AG04449 (cell line): ENCODE results near the gene KNSTRN.

Source experiments
- CTCF ChIA-PET: fragments of 350-600 bp; formaldehyde crosslinking; extraction: SDS; loops from one replicate; lab custom pipeline; 2021; ENCODE audit warnings: antibody characterized with exemption; lab: Yijun Ruan, JAX
- POLR2A ChIA-PET: fragments of 400-600, 350-600 bp; formaldehyde crosslinking; extraction: SDS; loops from one replicate; lab custom pipeline; 2020; ENCODE audit warnings: antibody characterized with exemption, inconsistent platforms; lab: Yijun Ruan, JAX
- DNase-seq: peaks from one replicate; pipeline ENCODE4 v3.0.0-alpha.2; 2010; ENCODE audit warnings: low read depth, low spot score
- H3K4me3 ChIP-seq: 2 replicates; pipeline ENCODE4 v1.5.1; 2011; ENCODE audit warnings: low read depth, mild to moderate bottlenecking, control low read depth, low read length
- TF ChIP-seq, protein P1 (sequence below): IDR thresholded peaks from one replicate; pipeline ENCODE4 v1.5.1; 2011; ENCODE audit warnings: mild to moderate bottlenecking, moderate library complexity, low read length, control low read depth, inconsistent platforms; ENCODE audit not compliant: insufficient read depth; ENCODE audit errors: missing control alignments

The KNSTRN gene

GRCh38 chr15:40421246-40422157 lies 39.0 kb downstream of the KNSTRN start:
- no peak for DNase-seq
- no peak overlapping the region; the same call in 1 of the 2 replicates for H3K4me3 ChIP-seq
- ChIA-PET CTCF (interaction anchor here (0.5 to 8.2 kb wide), 37 partner anchors 8 to 204 kb away, joined by 3 to 115 read pairs (median 5); partner anchors contain the start of genes ANKRD63, CCDC9B, DISP2 and INAFM2), POLR2A (interaction anchor here (0.8 to 1.0 kb wide), 5 partner anchors 9 to 136 kb away, joined by 3 to 6 read pairs (median 3); no protein-coding TSS in a partner anchor)
- TF ChIP-seq, protein P1, sequence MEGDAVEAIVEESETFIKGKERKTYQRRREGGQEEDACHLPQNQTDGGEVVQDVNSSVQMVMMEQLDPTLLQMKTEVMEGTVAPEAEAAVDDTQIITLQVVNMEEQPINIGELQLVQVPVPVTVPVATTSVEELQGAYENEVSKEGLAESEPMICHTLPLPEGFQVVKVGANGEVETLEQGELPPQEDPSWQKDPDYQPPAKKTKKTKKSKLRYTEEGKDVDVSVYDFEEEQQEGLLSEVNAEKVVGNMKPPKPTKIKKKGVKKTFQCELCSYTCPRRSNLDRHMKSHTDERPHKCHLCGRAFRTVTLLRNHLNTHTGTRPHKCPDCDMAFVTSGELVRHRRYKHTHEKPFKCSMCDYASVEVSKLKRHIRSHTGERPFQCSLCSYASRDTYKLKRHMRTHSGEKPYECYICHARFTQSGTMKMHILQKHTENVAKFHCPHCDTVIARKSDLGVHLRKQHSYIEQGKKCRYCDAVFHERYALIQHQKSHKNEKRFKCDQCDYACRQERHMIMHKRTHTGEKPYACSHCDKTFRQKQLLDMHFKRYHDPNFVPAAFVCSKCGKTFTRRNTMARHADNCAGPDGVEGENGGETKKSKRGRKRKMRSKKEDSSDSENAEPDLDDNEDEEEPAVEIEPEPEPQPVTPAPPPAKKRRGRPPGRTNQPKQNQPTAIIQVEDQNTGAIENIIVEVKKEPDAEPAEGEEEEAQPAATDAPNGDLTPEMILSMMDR = peak; percentile 97

DNA sequence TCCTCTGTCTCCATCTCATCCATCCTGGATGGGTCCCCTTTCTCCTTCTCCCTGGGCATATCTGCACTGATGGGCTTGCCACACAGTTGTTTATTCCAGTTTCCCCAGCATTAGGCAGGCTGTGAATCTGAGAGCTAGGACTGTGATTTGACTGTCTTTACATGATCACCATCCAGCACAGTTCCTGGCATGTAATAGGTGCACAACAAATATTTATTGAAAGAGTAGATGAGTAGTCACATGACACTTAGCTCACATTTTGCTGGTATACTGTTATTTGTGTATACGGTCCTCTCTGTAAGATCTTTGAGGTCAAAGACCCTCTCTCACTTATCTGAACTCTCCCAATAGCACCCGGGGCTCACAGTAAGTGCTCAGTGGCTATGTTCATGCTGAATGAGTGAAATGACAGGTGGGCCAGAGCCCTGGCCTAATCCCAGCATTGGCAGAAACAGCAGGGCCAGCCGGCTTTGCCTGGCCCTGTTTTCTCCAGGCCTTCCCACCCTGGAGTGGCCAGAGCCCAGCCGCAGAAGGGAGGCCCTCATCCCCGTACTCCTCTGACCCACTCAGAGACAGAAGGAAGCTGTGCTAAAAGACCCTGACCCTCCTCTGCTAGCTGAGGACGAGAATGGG lies 42.1 kb downstream of the KNSTRN start:
- H3K4me3 ChIP-seq = no peak overlapping the region
- CTCF ChIA-PET = interaction anchor here (0.9 to 8.2 kb wide), 16 partner anchors 19 to 207 kb away, joined by 3 to 115 read pairs (median 12); partner anchors contain the start of genes CCDC9B, INAFM2 and IVD
- POLR2A ChIA-PET = interaction anchor here (1.1 kb wide), 1 partner anchor 19 kb away, joined by 3 read pairs; the partner anchor contains the start of gene IVD
- no peak for DNase-seq
- TF ChIP-seq, protein P1 = no peak

DNA sequence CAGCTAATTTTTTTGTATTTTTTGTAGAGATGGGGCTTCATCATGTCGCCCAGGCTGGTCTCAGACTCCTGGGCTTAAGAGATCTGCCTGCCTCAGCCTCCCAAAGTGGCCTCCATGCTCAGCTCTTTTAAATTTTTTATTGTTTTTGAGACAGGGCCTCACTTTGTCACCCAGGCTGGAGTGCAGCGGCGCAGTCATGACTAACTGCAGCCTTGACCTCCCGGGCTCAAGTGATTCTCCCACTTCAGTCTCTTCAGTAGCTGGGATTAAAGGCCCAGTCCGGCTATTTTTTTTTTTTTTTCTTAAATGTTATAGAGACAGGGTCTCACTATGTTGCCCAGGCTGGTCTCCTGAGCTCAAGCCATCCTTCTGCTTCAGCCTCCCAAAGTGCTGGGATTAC lies 43.2 kb downstream of the KNSTRN start:
- no peak overlapping the region for H3K4me3 ChIP-seq
- ChIA-PET POLR2A (interaction anchor here (0.6 kb wide), 1 partner anchor 329 kb away, joined by 3 read pairs; no protein-coding TSS in a partner anchor), CTCF (interaction anchor here (1.0 to 8.2 kb wide), 12 partner anchors 11 to 208 kb away, joined by 3 to 115 read pairs (median 8); partner anchors contain the start of genes CCDC9B and INAFM2)

DNA sequence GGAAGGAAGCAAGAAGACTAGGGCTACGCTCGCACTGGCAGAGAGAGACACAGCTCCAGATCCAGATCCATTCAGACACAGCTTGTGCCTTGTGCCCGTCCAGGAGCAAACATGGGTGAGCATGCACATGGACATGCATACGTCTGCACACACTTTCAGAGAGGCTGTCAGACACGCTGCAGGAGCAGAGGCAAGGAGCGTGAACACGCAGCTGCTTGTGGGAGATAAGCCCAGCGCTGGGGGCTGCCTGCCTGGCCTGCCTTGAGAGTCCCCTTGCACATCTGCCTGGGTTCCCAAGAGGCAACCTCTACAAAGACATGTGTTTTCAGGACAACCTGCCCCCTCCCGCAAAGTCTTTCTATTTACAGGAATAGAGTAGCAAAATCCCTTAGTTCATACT lies 44.7 kb downstream of the KNSTRN start:
- TF ChIP-seq, protein P1 = no peak
- ChIA-PET POLR2A (no interaction called here), CTCF (interaction anchor here (1.2 to 2.3 kb wide), 2 partner anchors 152 to 154 kb away, joined by 3 to 12 read pairs; no protein-coding TSS in a partner anchor)
- DNase-seq = no peak
- no peak overlapping the region for H3K4me3 ChIP-seq

More for the DNA sequence above, 43.2 kb downstream of the KNSTRN start:
- no peak for DNase-seq
- TF ChIP-seq, protein P1 = no peak

- H3K4me3 ChIP-seq = no peak overlapping the region
- no peak for DNase-seq
- POLR2A ChIA-PET = no interaction called here
- TF ChIP-seq, protein P1 = no peak
- CTCF ChIA-PET = interaction anchor here (1.0 to 1.4 kb wide), 2 partner anchors 84 to 149 kb away, joined by 3 read pairs; no protein-coding TSS in a partner anchor
These were observed 45.7 kb downstream of the KNSTRN start for GRCh38 chr15:40428185-40428584.
